Mesodermal cell (in vitro differentiated cells): ENCODE data around the gene STUM.
A peak's percentile ranks its signal among the peaks of the same experiment; 100 is the strongest.

Experiments
- H3K27ac ChIP-seq: 2 replicates; pipeline ENCODE4 v1.7.0; 2013; ENCODE audit warnings: mild to moderate bottlenecking, low read depth, low read length, moderate library complexity; ENCODE audit not compliant: severe bottlenecking
- H3K36me3 ChIP-seq: 2 replicates; pipeline ENCODE4 v1.7.1; 2013; ENCODE audit warnings: mild to moderate bottlenecking, low read length, moderate library complexity; ENCODE audit not compliant: control insufficient read depth, insufficient read depth
- H3K4me1 ChIP-seq: one replicate; pipeline ENCODE4 v1.7.1; 2013; ENCODE audit warnings: mild to moderate bottlenecking, low read length; ENCODE audit not compliant: insufficient read depth, control insufficient read depth, poor library complexity, severe bottlenecking
- H3K4me3 ChIP-seq: 2 replicates; pipeline ENCODE4 v1.7.0; 2013; ENCODE audit warnings: low read length, control low read depth, mild to moderate bottlenecking; ENCODE audit not compliant: insufficient read depth, poor library complexity, severe bottlenecking; ENCODE audit errors: extremely low read depth
- H3K9me3 ChIP-seq: 2 replicates; pipeline ENCODE4 v1.7.1; 2013; ENCODE audit warnings: mild to moderate bottlenecking, low read length, moderate library complexity; ENCODE audit not compliant: control insufficient read depth
- WGBS, 2 experiments: methylation state at CpG; one replicate each; pipeline ENCODE4 v1.1.5; 2013; ENCODE audit warnings: missing lambda C conversion rate in 2 of 2; ENCODE audit not compliant: insufficient coverage in 2 of 2; 5-methylcytosine and 5-hydroxymethylcytosine counted together

The STUM gene

DNA sequence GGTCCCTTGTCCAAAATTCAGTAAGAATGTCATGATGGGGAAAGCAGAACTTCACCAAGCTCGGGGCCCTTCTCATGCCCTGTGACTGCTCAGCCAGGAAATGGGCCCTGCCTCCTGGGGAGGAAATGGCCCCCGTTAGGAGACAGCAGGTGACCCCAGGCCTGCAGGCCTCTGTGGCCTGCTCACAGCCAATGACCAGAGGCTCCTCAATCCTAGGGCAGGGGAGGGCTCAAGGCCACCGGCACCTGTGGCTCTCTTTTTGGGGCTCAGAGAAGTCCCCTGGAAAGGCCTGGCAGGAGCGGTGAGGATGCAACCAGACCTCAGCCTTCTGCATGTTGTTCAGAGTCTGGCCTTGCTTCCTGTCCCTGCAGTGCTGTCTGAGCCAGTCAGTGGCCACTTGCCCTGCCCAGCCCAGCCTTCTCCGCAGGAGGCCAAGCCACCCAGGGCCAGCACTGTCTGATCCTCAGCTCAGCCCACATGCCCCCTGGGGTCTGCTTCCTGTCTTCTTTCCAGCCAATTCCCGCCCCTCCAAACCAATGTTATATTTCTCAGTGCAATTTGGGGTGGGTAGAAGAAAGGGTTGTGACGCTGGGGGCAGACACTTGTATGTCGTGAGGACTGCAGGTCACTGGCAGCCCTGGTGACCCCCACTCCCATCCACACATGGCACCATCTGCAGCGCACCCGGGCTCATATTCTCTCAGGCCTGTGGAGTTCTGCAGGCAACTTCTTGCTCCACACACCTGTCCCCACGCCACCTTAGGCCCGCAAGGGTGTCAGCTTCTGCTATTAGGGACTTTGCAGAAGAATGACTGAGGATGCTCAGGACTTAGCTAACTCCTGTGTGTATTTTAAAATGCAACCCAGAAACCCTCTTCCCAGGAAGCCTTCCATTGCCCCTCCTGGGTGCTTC, 106.9 kb downstream of the STUM start:
- no peaks in the 10 kb centered on the region for H3K36me3 ChIP-seq
- no peak overlapping the region for H3K4me3 ChIP-seq
- no peaks in the 10 kb centered on the region for H3K9me3 ChIP-seq
- WGBS, 2 experiments = 64 to 66% methylated on average over 8 to 9 of the region's 12 CpGs
- H3K4me1 ChIP-seq = peaks cover 56% of the 10 kb centered on the region
- peak overlapping the region; percentile 10 for H3K27ac ChIP-seq

DNA sequence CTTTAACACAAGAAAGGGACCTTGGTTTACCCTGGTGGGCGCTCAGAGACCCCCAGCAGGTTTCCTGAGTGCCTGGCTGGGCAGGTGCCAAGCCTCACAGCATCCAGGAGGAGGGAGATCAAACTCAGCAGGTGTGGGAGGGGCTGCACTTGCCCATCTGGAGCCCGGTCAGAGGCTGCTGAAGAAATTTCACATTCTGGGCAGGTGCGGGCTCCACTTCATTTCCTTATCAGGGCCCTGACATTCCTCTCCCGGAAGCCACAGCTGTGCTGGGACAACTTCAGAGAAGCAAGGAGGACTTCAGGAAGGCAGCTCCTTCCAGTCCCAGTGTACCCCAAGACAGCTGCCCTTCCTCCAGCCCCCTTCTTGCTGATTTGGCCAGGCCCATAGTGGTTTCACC, 107.6 kb downstream of the STUM start:
- H3K4me3 ChIP-seq = no peak overlapping the region

DNA sequence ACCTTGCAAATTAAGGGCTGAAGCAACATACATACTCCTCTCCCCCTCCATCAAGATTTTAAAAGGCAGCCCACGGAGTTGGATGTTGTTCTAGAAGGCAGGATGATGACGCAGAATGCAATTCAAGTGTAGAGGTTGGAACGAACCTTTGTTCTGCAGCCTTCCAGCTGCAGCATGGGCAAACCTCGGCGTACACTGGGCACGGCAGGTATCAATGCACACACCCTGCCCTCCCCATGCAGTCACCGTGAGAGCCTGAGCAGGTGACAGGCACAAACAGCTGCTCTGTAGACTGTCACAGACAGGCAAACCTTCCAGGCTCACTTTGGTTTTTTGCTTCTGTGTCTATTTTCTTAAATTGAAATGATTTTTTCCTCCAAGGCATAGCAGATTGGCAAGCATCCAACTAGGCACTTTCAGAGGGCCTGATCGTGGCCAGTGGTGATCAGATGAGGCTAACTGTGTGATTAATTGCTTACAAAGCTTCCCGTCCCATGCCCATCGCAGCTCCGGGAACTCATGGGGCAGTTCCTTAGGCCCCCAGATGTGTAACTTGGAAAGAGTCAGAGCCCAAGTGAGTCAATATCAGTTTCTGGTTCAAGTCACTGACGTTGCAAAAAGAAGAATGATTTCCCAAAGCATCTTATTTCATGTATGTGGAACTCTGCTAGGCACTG, 108.2 kb downstream of the STUM start:
- Histone ChIP-seq H3K36me3 (no peaks in the 10 kb centered on the region), H3K4me3 (no peak overlapping the region), H3K9me3 (no peaks in the 10 kb centered on the region), H3K27ac (no peak overlapping the region), H3K4me1 (peaks cover 67% of the 10 kb centered on the region)
- WGBS, 2 experiments = 91 to 96% methylated on average over 8 to 10 of the region's 12 CpGs

More for the DNA sequence above, 107.6 kb downstream of the STUM start:
- Histone ChIP-seq H3K9me3 (no peaks in the 10 kb centered on the region), H3K4me1 (peaks cover 62% of the 10 kb centered on the region), H3K27ac (no peak overlapping the region), H3K36me3 (no peaks in the 10 kb centered on the region)
- WGBS, 2 experiments = 45 to 69% methylated on average over 3 to 4 of the region's 4 CpGs

DNA sequence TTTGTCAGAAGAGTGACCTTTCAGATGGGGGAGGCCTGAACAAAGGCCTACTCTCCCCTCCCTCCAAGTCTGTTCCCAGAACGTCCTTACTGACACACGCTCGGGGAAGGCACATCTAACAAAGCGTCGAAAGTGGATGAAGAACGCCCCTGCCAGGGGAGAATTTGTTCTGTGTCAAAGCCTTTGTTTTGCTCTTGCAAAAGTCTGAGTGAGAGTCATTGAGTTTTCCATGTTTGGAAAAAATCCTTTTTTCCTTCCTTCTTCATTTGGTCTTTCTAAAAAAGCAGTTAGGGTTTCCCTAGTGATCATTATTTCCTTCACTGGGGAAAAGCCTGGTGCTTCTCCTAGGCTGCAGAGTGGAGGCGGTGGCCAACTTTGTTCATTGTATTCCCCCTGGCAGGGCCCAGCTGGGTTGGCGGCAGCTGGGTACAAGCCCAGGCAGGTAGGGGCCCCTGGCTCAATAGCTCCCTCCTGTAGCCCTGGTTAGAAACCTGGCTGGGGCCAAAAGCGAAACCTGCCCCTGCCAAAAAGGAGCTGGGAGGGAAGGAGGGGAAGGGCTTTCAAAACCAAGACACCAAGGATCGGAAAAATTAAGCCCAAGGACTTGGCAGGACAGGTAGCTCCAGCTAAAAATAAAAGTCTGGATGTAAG, 109.5 kb downstream of the STUM start:
- Histone ChIP-seq H3K27ac (no peak overlapping the region), H3K9me3 (no peaks in the 10 kb centered on the region), H3K4me3 (no peak overlapping the region), H3K4me1 (peaks cover 70% of the 10 kb centered on the region), H3K36me3 (no peaks in the 10 kb centered on the region)
- 85 to 94% methylated on average over 5 to 8 of the region's 10 CpGs for WGBS, 2 experiments

DNA sequence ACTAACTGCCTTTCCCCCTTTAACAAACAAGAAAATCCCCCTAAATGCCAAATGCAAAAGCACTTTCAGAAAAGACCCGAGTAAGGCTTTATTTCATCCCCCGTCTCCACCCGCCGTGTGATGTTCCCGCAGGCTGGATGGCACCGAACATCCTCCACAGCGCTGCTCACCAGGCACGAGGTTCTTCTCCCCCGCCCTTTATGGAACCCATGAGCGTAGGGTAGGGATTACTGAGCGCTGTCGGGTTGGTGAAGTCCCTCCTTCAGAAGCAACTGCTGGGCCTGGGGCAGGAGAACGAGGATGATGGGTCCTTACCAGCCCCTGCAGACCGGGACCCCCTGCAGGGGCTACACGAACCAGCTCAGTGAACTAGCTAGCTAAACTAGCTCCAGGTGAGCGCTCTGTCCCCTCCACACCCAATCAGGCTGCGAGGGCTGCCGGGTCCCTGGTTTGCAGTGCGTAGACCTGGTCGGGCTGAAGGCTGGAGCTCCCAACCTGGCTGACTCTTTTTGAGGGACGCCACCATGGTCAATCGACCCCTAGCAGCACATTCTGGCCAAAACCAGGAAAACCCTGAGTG, 110.1 kb downstream of the STUM start:
- Histone ChIP-seq H3K27ac (no peak overlapping the region), H3K4me3 (no peak overlapping the region), H3K9me3 (no peaks in the 10 kb centered on the region), H3K4me1 (peaks cover 70% of the 10 kb centered on the region), H3K36me3 (no peaks in the 10 kb centered on the region)
- 93 to 96% methylated on average over 22 of the region's 22 CpGs for WGBS, 2 experiments
